ENCODE data around the gene RAG1. TPM values are rescaled to one million over a fixed set of nuclear protein-coding genes. Genes with fewer than 3 reads are reported as not detected.

Gene RAG1
- total RNA-seq, 4 donors from 2014 or later, result 0.26 to 3.5 (median 0.78) TPM

DNA sequence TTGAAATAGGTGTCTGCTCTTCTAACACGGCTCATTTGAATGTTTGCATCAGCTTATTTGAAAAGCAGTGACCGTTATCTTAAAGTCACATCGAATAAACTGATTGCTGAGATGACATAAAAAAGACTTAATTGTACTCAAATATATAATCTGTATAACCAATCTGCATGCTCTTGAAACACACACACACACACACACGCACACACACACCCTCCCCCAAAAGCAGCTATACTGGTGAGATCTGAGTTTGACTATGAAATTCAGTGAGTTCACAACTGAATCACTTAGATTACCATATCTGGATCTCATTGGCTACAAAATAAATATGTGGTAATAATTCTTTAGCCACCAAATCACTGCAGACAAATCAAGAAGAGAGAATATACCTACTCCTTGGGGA, 22.7 kb downstream of the RAG1 start:
- Histone ChIP-seq H3K36me3 (no peaks in the 10 kb centered on the region), H3K4me1 (no peaks in the 10 kb centered on the region), H3K27me3 (peaks cover 0 to 6% of the 10 kb centered on the region in 2 donors), H3K4me3 (no peak overlapping the region), H3K27ac (no peak overlapping the region), H3K9me3 (no peaks in the 10 kb centered on the region)
- TF ChIP-seq, protein P1, sequence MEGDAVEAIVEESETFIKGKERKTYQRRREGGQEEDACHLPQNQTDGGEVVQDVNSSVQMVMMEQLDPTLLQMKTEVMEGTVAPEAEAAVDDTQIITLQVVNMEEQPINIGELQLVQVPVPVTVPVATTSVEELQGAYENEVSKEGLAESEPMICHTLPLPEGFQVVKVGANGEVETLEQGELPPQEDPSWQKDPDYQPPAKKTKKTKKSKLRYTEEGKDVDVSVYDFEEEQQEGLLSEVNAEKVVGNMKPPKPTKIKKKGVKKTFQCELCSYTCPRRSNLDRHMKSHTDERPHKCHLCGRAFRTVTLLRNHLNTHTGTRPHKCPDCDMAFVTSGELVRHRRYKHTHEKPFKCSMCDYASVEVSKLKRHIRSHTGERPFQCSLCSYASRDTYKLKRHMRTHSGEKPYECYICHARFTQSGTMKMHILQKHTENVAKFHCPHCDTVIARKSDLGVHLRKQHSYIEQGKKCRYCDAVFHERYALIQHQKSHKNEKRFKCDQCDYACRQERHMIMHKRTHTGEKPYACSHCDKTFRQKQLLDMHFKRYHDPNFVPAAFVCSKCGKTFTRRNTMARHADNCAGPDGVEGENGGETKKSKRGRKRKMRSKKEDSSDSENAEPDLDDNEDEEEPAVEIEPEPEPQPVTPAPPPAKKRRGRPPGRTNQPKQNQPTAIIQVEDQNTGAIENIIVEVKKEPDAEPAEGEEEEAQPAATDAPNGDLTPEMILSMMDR (IDR thresholded peaks at IDR 0.05), result no peak
- no peak for TF ChIP-seq POLR2A (IDR thresholded peaks at IDR 0.05)
- intact Hi-C loops (cut with DNase I; ENCODE audit: low total_unique reads), result no loop called here
- no peak for DNase-seq

DNA sequence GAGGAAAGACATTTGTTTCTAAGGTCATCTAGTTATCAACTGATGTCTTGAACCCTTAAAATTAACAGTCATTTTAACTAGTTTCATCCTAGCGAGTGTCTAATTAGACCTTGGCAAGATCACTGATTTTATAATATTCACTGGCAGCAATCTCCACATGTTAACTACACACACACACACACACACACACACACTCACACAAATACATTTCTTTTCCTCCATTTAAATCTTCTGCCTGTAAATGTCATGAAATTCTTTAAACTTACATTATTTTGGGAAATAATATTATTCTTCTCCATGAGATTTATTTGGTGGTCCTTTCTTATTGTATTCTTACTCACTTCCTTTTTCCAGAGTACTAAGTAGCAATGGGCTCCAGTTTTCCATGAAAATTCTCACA, 23.6 kb downstream of the RAG1 start:
- DNase-seq, result no peak
- Histone ChIP-seq H3K27me3 (peaks cover 0 to 6% of the 10 kb centered on the region in 2 donors), H3K27ac (no peak overlapping the region), H3K9me3 (no peaks in the 10 kb centered on the region), H3K4me3 (no peak overlapping the region), H3K4me1 (no peaks in the 10 kb centered on the region), H3K36me3 (no peaks in the 10 kb centered on the region)
- TF ChIP-seq POLR2A (IDR thresholded peaks at IDR 0.05), result no peak
- TF ChIP-seq, protein P1 (IDR thresholded peaks at IDR 0.05), result no peak
- intact Hi-C loops (cut with DNase I; ENCODE audit: low total_unique reads), result no loop called here

DNA sequence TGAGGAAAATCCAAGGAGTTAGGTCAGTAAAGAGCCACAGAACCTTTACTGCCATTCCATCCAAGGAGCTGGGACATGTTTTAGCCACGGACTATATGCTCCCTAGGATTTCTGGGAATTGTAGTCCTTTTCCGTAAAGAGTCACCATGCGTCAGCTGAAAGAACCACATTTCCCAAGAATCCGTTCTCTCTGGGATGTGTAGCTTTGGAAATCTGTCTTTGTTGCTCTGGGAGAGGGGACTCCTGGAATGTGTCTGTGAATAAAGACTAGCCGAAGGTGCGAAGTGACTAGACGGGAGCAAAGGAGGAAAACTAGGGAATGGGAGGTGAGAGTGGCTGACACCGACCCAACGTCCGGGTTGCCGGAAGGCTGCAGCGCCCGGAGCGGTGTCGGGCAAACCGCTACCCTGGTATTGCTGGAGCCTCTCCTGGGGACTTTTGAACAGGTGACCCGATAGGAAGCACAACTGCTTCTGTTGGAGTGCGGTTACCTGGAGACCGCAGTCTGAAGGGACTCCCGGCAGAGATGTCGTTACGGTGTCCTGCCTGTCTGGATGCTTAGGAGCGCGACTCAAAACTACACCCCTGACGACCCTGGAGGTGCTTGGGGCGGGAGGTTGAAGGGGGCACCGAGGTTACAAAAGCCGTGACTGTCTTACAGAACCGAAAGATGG, 26.6 kb downstream of the RAG1 start, which contains the start of gene IFTAP:
TSS of gene IFTAP (plus strand) at position 187 of the 674 bp plus-strand sequence. CDS start 15,602 bp downstream, outside the sequence.
- peak; percentile 23 to 64 for DNase-seq
- no peak for TF ChIP-seq POLR2A (IDR thresholded peaks at IDR 0.05)
- TF ChIP-seq, protein P1 (IDR thresholded peaks at IDR 0.05), result peak in 1 of 4 experiments; percentile 23
- Histone ChIP-seq H3K4me3 (peak within 1 kb of the TSS; percentile 62 to 90), H3K36me3 (no peaks in the 10 kb centered on the region), H3K27ac (peak within 1 kb of the TSS; percentile 59 to 72), H3K27me3 (peaks cover 0 to 6% of the 10 kb centered on the region in 2 donors), H3K4me1 (no peaks in the 10 kb centered on the region), H3K9me3 (no peaks in the 10 kb centered on the region)
- intact Hi-C loops (cut with DNase I; ENCODE audit: low total_unique reads), result no loop called here

DNA sequence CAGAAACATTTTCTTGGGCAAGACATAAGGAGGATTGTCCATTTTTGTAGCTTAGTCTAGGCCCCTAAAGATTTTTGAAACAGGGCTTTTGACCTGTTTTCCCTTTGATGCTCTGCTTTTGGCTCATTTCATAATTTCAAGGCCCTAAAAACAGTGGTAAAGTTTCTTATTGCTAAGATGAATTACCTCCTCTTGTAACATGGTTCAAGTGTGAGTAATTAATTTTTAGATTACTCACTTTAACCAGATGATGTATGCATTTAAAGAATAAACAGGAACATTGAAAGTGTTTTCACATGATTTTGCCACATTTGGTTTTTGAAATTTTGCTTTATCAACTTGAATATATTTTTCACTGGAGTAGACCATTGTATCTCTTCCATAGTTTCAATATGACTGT, 29.1 kb downstream of the RAG1 start:
- Histone ChIP-seq H3K4me1 (no peaks in the 10 kb centered on the region), H3K27me3 (no peaks in the 10 kb centered on the region), H3K27ac (no peak overlapping the region), H3K9me3 (no peaks in the 10 kb centered on the region), H3K36me3 (no peaks in the 10 kb centered on the region), H3K4me3 (no peak overlapping the region)
- intact Hi-C loops (cut with DNase I; ENCODE audit: low total_unique reads), result no loop called here
- no peak for DNase-seq
- TF ChIP-seq, protein P1 (IDR thresholded peaks at IDR 0.05), result no peak
- TF ChIP-seq POLR2A (IDR thresholded peaks at IDR 0.05), result no peak

DNA sequence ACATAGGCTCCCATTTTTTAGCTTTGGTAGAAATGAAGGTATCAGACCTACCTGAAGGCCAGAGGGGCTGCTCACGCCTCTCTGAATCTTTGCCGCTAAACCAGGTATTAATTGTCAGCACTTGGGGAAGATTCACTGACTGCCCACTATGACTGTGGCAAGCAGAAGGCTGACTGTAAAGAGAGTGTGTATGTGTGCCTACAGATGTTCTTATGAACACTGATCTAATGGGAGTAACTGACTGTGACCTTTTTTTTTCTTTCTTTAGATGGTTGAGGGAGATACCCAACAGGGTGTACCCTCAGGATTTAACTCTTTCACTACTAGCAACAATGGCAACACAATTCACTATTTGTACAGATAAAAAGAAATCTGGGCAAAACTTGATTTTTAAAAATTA, 30.2 kb downstream of the RAG1 start, which contains the start of gene RAG2:
TSS of gene RAG2 (minus strand) at position 186 of the 400 bp plus-strand sequence. CDS start 4,068 bp downstream, outside the sequence.
- Histone ChIP-seq H3K9me3 (no peaks in the 10 kb centered on the region), H3K36me3 (no peaks in the 10 kb centered on the region), H3K4me1 (no peaks in the 10 kb centered on the region), H3K27ac (no peak within 1 kb of the TSS), H3K4me3 (no peak within 1 kb of the TSS), H3K27me3 (no peaks in the 10 kb centered on the region)
- DNase-seq, result no peak
- intact Hi-C loops (cut with DNase I; ENCODE audit: low total_unique reads), result no loop called here
- TF ChIP-seq, protein P1 (IDR thresholded peaks at IDR 0.05), result no peak
- TF ChIP-seq POLR2A (IDR thresholded peaks at IDR 0.05), result no peak

Data from uterus (tissue), 4 donors.